ENCODE data around the gene PRDM15. TPM values are rescaled to one million over a fixed set of nuclear protein-coding genes. Genes with fewer than 3 reads are reported as not detected.
A peak's percentile ranks its signal among the peaks of the same experiment; 100 is the strongest.

The PRDM15 gene
- total and polyA plus RNA-seq, 4 donors, result 1.2 to 5.7 (median 2.1) TPM

- DNase-seq (ENCODE audit: low spot score), result no peak
- no peaks in the 10 kb centered on the region for H3K36me3 ChIP-seq (ENCODE audit: control insufficient read depth in 4 of 4, insufficient read depth in 3 of 4, low read depth in 1 of 4, low read length in 3 of 4)
- no peak overlapping the region for H3K9ac ChIP-seq (ENCODE audit: low read depth in 1 of 2, low read length in 2 of 2)
- 71% methylated on average over 16 of the region's 16 CpGs for WGBS
- H3K4me1 ChIP-seq (ENCODE audit: control insufficient read depth in 4 of 4, insufficient read depth in 4 of 4, low read length in 3 of 4), result peaks cover 25 to 66% (median 54%) of the 10 kb centered on the region in 4 donors
- H3K4me3 ChIP-seq (ENCODE audit: low read depth in 1 of 3, low read length in 3 of 3), result no peak overlapping the region
- H3K9me3 ChIP-seq (ENCODE audit: control insufficient read depth in 4 of 4, low read length in 3 of 4), result no peaks in the 10 kb centered on the region
- TF ChIP-seq REST (IDR thresholded peaks at IDR 0.05) (no peak), JUND (IDR thresholded peaks at IDR 0.05) (no peak), GABPA (IDR thresholded peaks at IDR 0.05 in 1 of 2, conservative IDR thresholded peaks at IDR 0.05 in 1 of 2) (no peak), RXRA (IDR thresholded peaks at IDR 0.05) (no peak)
- H3K27ac ChIP-seq (ENCODE audit: low read depth in 1 of 2, low read length in 2 of 2), result no peak overlapping the region
- no peaks in the 10 kb centered on the region for H3K27me3 ChIP-seq (ENCODE audit: control insufficient read depth in 4 of 4, insufficient read depth in 4 of 4, low read length in 3 of 4)
Measured at GRCh38 chr21:41762753-41763152, 116.4 kb downstream of the PRDM15 start.

GRCh38 chr21:41761934-41762635 lies 117.1 kb downstream of the PRDM15 start:
- H3K27me3 ChIP-seq (ENCODE audit: control insufficient read depth in 4 of 4, insufficient read depth in 4 of 4, low read length in 3 of 4), result no peaks in the 10 kb centered on the region
- peaks cover 25 to 61% (median 50%) of the 10 kb centered on the region in 4 donors for H3K4me1 ChIP-seq (ENCODE audit: control insufficient read depth in 4 of 4, insufficient read depth in 4 of 4, low read length in 3 of 4)
- DNase-seq (ENCODE audit: low spot score), result no peak
- H3K4me3 ChIP-seq (ENCODE audit: low read depth in 1 of 3, low read length in 3 of 3), result peak overlapping the region in 2 of 3 donors; percentile 0 to 4
- H3K27ac ChIP-seq (ENCODE audit: low read depth in 1 of 2, low read length in 2 of 2), result peak overlapping the region; percentile 16 to 34
- no peak overlapping the region for H3K9ac ChIP-seq (ENCODE audit: low read depth in 1 of 2, low read length in 2 of 2)
- WGBS, result 30% methylated on average over 22 of the region's 22 CpGs
- TF ChIP-seq ATF3 (IDR thresholded peaks at IDR 0.05) (no peak), GABPA (IDR thresholded peaks at IDR 0.05 in 1 of 2, conservative IDR thresholded peaks at IDR 0.05 in 1 of 2) (no peak), MAX (IDR thresholded peaks at IDR 0.05) (no peak), FOXA1 (IDR thresholded peaks at IDR 0.05) (no peak)
- no peaks in the 10 kb centered on the region for H3K9me3 ChIP-seq (ENCODE audit: control insufficient read depth in 4 of 4, low read length in 3 of 4)
- no peaks in the 10 kb centered on the region for H3K36me3 ChIP-seq (ENCODE audit: control insufficient read depth in 4 of 4, insufficient read depth in 3 of 4, low read depth in 1 of 4, low read length in 3 of 4)

- peaks cover 0 to 4% (median 0%) of the 10 kb centered on the region in 4 donors for H3K36me3 ChIP-seq (ENCODE audit: control insufficient read depth in 4 of 4, insufficient read depth in 3 of 4, low read depth in 1 of 4, low read length in 3 of 4)
- WGBS, result 17% methylated on average over 22 of the region's 22 CpGs
- no peak for DNase-seq (ENCODE audit: low spot score)
Measured at GRCh38 chr21:41761211-41761933, 117.8 kb downstream of the PRDM15 start.

More at GRCh38 chr21:41761211-41761933, 117.8 kb downstream of the PRDM15 start:
- H3K27ac ChIP-seq (ENCODE audit: low read depth in 1 of 2, low read length in 2 of 2), result peak overlapping the region in 1 of 2 donors; percentile 34
- TF ChIP-seq REST (IDR thresholded peaks at IDR 0.05), result peak; percentile 37
- TF ChIP-seq SP1 (IDR thresholded peaks at IDR 0.05), result no peak
- peak in 1 of 2 donors; percentile 5 for TF ChIP-seq HNF4A (conservative IDR thresholded peaks at IDR 0.05)
- no peak for TF ChIP-seq EGR1 (IDR thresholded peaks at IDR 0.05; ENCODE audit: low read depth in 2 of 2)
- H3K9me3 ChIP-seq (ENCODE audit: control insufficient read depth in 4 of 4, low read length in 3 of 4), result no peaks in the 10 kb centered on the region
- no peaks in the 10 kb centered on the region for H3K27me3 ChIP-seq (ENCODE audit: control insufficient read depth in 4 of 4, insufficient read depth in 4 of 4, low read length in 3 of 4)
- no peak overlapping the region for H3K9ac ChIP-seq (ENCODE audit: low read depth in 1 of 2, low read length in 2 of 2)
- H3K4me3 ChIP-seq (ENCODE audit: low read depth in 1 of 3, low read length in 3 of 3), result peak overlapping the region in 2 of 3 donors; percentile 0 to 4
- H3K4me1 ChIP-seq (ENCODE audit: control insufficient read depth in 4 of 4, insufficient read depth in 4 of 4, low read length in 3 of 4), result peaks cover 25 to 61% (median 50%) of the 10 kb centered on the region in 4 donors

All from liver (tissue), 9 donors.